Neural cell (in vitro differentiated cells): ENCODE data around the gene MMP15. TPM values are rescaled to one million over a fixed set of nuclear protein-coding genes. Genes with fewer than 3 reads are reported as not detected.
"Not testable (repeated sequence)": the region's sequence is repeated elsewhere in the genome, so short reads cannot be mapped to it uniquely, and the experiment has no call there.

Experiments
- H2AFZ ChIP-seq: fragments of 200-600, 300-800 bp; sonication (generic), shearing (Covaris generic); 2 replicates; pipeline ENCODE4 v1.6.0; 2014; ENCODE audit warnings: low read depth, mild to moderate bottlenecking, antibody characterized with exemption, low read length, moderate library complexity
- H3F3A ChIP-seq: fragments of 200-600 bp; shearing (Covaris generic); 2 replicates; pipeline ENCODE4 v1.6.1; 2016; ENCODE audit warnings: mild to moderate bottlenecking, moderate library complexity, mixed read lengths, antibody characterized with exemption, low read length; ENCODE audit not compliant: insufficient read depth, poor library complexity, severe bottlenecking
- H3K27ac ChIP-seq: fragments of 200-600, 300-800 bp; sonication (generic), shearing (Covaris generic); 2 replicates; pipeline ENCODE4 v1.5.1; 2014; ENCODE audit warnings: mild to moderate bottlenecking, low read length, moderate library complexity
- H3K27me3 ChIP-seq: fragments of 300-800, 200-600 bp; sonication (generic), shearing (Covaris generic); 2 replicates; pipeline ENCODE4 v1.6.0; 2014; ENCODE audit warnings: mild to moderate bottlenecking, low read depth, low read length, moderate library complexity; ENCODE audit not compliant: insufficient read depth
- H3K36me3 ChIP-seq: fragments of 300-800, 200-600 bp; sonication (generic), shearing (Covaris generic); 2 replicates; pipeline ENCODE4 v1.5.1; 2014; ENCODE audit warnings: mild to moderate bottlenecking, antibody characterized with exemption, low read length, moderate library complexity; ENCODE audit not compliant: insufficient read depth
- H3K4me2 ChIP-seq: fragments of 300-800, 200-600 bp; sonication (generic), shearing (Covaris generic); 2 replicates; pipeline ENCODE4 v1.6.0; 2014; ENCODE audit warnings: mild to moderate bottlenecking, low read length
- H3K4me3 ChIP-seq: fragments of 300-800, 200-600 bp; sonication (generic), shearing (Covaris generic); 2 replicates; pipeline ENCODE4 v1.5.1; 2014; ENCODE audit warnings: mild to moderate bottlenecking, low read length, moderate library complexity
- H3K79me2 ChIP-seq: fragments of 200-600 bp; shearing (Covaris generic); replicated peaks from 2 replicates; pipeline ENCODE4 v1.6.0; 2014; ENCODE audit warnings: mild to moderate bottlenecking, low read length, moderate library complexity; ENCODE audit not compliant: insufficient read depth
- H3K9ac ChIP-seq: fragments of 300-800, 200-600 bp; sonication (generic), shearing (Covaris generic); 2 replicates; pipeline ENCODE4 v1.6.1; 2016; ENCODE audit warnings: mild to moderate bottlenecking, low read length, mixed read lengths
- H3K9me2 ChIP-seq: fragments of 200-600 bp; shearing (Covaris generic); 2 replicates; pipeline ENCODE4 v1.6.1; 2016; ENCODE audit warnings: mild to moderate bottlenecking, low read length, mixed read lengths; ENCODE audit not compliant: insufficient read depth
- H3K9me3 ChIP-seq: fragments of 200-600, 300-800 bp; sonication (generic), shearing (Covaris generic); 2 replicates; pipeline ENCODE4 v1.6.1; 2016; ENCODE audit warnings: mild to moderate bottlenecking, mixed run types, low read length, moderate library complexity, mixed read lengths
- H4K20me1 ChIP-seq: fragments of 200-600 bp; shearing (Covaris generic); 2 replicates; pipeline ENCODE4 v1.6.1; 2016; ENCODE audit warnings: mild to moderate bottlenecking, mixed run types; ENCODE audit not compliant: insufficient read depth
- CTCF ChIP-seq: fragments of 450-650 bp; IDR thresholded peaks from 2 replicates; pipeline ENCODE4 v1.5.1; 2014; ENCODE audit warnings: antibody characterized with exemption, mild to moderate bottlenecking, moderate library complexity; ENCODE audit not compliant: poor library complexity, severe bottlenecking
- EP300 ChIP-seq: fragments of 450-650 bp; conservative IDR thresholded peaks from 2 replicates; pipeline ENCODE4 v1.6.1; 2014; ENCODE audit warnings: antibody characterized with exemption, mild to moderate bottlenecking, moderate library complexity; ENCODE audit not compliant: poor library complexity, severe bottlenecking
- EZH2 ChIP-seq: fragments of 200-600, 300-800 bp; shearing (Covaris generic), sonication (generic); IDR thresholded peaks from 2 replicates; pipeline ENCODE4 v1.6.1; 2014; ENCODE audit warnings: antibody characterized with exemption, low read length, borderline replicate concordance, mild to moderate bottlenecking; ENCODE audit not compliant: insufficient read depth, poor library complexity, severe bottlenecking
- MXI1 ChIP-seq: fragments of 450-650 bp; conservative IDR thresholded peaks from 2 replicates; pipeline ENCODE4 v1.6.1; 2014; ENCODE audit warnings: antibody characterized with exemption, mild to moderate bottlenecking; ENCODE audit not compliant: poor library complexity, severe bottlenecking
- POLR2AphosphoS5 ChIP-seq: IDR thresholded peaks from 2 replicates; pipeline ENCODE4 v1.6.1; 2012
- RAD21 ChIP-seq: fragments of 450-650 bp; conservative IDR thresholded peaks from 2 replicates; pipeline ENCODE4 v1.6.1; 2014; ENCODE audit warnings: antibody characterized with exemption, mild to moderate bottlenecking, moderate library complexity
- REST ChIP-seq: IDR thresholded peaks from 2 replicates; pipeline ENCODE4 v1.6.1; 2012; ENCODE audit warnings: borderline replicate concordance
- SMC3 ChIP-seq: fragments of 450-650 bp; conservative IDR thresholded peaks from 2 replicates; pipeline ENCODE4 v1.6.1; 2014; ENCODE audit warnings: antibody characterized with exemption, mild to moderate bottlenecking, moderate library complexity; ENCODE audit not compliant: poor library complexity
- TAF1 ChIP-seq: IDR thresholded peaks from 2 replicates; pipeline ENCODE4 v1.6.1; 2012; ENCODE audit warnings: low read depth
- polyA plus RNA-seq: library from polyadenylated mRNA; depleted of rRNA; stranded (reverse); fragments of >200 nt; gene quantifications from 2 replicates; pipeline ENCODE4 v1.2.3, GENCODE V29; 2014

Gene MMP15
- polyA plus RNA-seq, 1 donor from 2014 or later, result 18.5 TPM

GRCh38 chr16:57977418-57978069, 48.0 kb upstream of the MMP15 start:
- H3F3A ChIP-seq, result no peaks in the 10 kb centered on the region
- H4K20me1 ChIP-seq, result no peaks in the 10 kb centered on the region
- TF ChIP-seq POLR2AphosphoS5 (no peak), TAF1 (no peak), RAD21 (no peak), SMC3 (no peak), MXI1 (no peak), CTCF (no peak), EZH2 (no peak), EP300 (no peak), REST (no peak)
- no peak overlapping the region for H3K4me2 ChIP-seq
- no peaks in the 10 kb centered on the region for H3K27me3 ChIP-seq
- H3K9ac ChIP-seq, result no peak overlapping the region
- H3K9me3 ChIP-seq, result no peaks in the 10 kb centered on the region
- no peak overlapping the region for H3K27ac ChIP-seq
- H3K4me3 ChIP-seq, result no peak overlapping the region
- no peaks in the 10 kb centered on the region for H3K9me2 ChIP-seq
- no peaks in the 10 kb centered on the region for H3K36me3 ChIP-seq
- no peaks in the 10 kb centered on the region for H3K79me2 ChIP-seq
- H2AFZ ChIP-seq, result no peak overlapping the region

- not testable (repeated sequence) for H4K20me1 ChIP-seq, H3K4me3 ChIP-seq, H3F3A ChIP-seq, H3K9me3 ChIP-seq, H3K9ac ChIP-seq, H3K9me2 ChIP-seq, H3K4me2 ChIP-seq, H3K27ac ChIP-seq, H2AFZ ChIP-seq, H3K27me3 ChIP-seq, H3K79me2 ChIP-seq, H3K36me3 ChIP-seq
Observed at GRCh38 chr16:57978070-57978465, 47.5 kb upstream of the MMP15 start.
